ENCODE measurements around the gene NAV3.
"Not testable (repeated sequence)": the region's sequence is repeated elsewhere in the genome, so short reads cannot be mapped to it uniquely, and the experiment has no call there.

Gene NAV3

GRCh38 chr12:78209846-78210505 lies 379.3 kb downstream of the NAV3 start:
- DNase-seq, result no peak

GRCh38 chr12:78210506-78210860 lies 379.8 kb downstream of the NAV3 start:
- DNase-seq, result no peak

GRCh38 chr12:78210894-78211302 lies 380.2 kb downstream of the NAV3 start:
- DNase-seq, result no peak

GRCh38 chr12:78220811-78221210 lies 390.1 kb downstream of the NAV3 start:
- DNase-seq, result no peak

- no peak for DNase-seq
These were observed 393.5 kb downstream of the NAV3 start for GRCh38 chr12:78224154-78224553.

GRCh38 chr12:78226763-78227162 lies 396.1 kb downstream of the NAV3 start:
- no peak for DNase-seq

- no peak for DNase-seq
These were observed 399.0 kb downstream of the NAV3 start for GRCh38 chr12:78229591-78230101.

GRCh38 chr12:78232756-78233155 lies 402.1 kb downstream of the NAV3 start:
- DNase-seq, result no peak

- no peak for DNase-seq
These were observed 405.6 kb downstream of the NAV3 start for GRCh38 chr12:78236264-78236663.

- DNase-seq, result no peak
These were observed 408.9 kb downstream of the NAV3 start for GRCh38 chr12:78239544-78239943.

GRCh38 chr12:78240827-78241226 lies 410.1 kb downstream of the NAV3 start:
- DNase-seq, result no peak

GRCh38 chr12:78241446-78241845 lies 410.8 kb downstream of the NAV3 start:
- DNase-seq, result no peak

- no peak for DNase-seq
These were observed 414.3 kb downstream of the NAV3 start for GRCh38 chr12:78244916-78245507.

- no peak for DNase-seq
These were observed 417.6 kb downstream of the NAV3 start for GRCh38 chr12:78248321-78248720.

GRCh38 chr12:78249578-78249977 lies 418.9 kb downstream of the NAV3 start:
- no peak for DNase-seq

GRCh38 chr12:78257662-78258061 lies 427.0 kb downstream of the NAV3 start:
- not testable (repeated sequence) for DNase-seq

- no peak for DNase-seq
These were observed 430.3 kb downstream of the NAV3 start for GRCh38 chr12:78260976-78261375.

GRCh38 chr12:78261901-78262300 lies 431.2 kb downstream of the NAV3 start:
- no peak for DNase-seq

Data from GOT3 (cell line).